HG03066 (cell line): ENCODE results near the gene ANKRD33B.
"Not testable (repeated sequence)": the region's sequence is repeated elsewhere in the genome, so short reads cannot be mapped to it uniquely, and the experiment has no call there.

Experiments used
- ATAC-seq: cut with Tn5 transposase; IDR thresholded peaks from one replicate; pipeline ENCODE4 v1.9.1; 2021; ENCODE audit warnings: low read depth; ENCODE audit not compliant: unreplicated experiment

Gene ANKRD33B

GRCh38 chr5:10653043-10653442 lies 89.2 kb downstream of the ANKRD33B start:
- no peak for ATAC-seq

DNA sequence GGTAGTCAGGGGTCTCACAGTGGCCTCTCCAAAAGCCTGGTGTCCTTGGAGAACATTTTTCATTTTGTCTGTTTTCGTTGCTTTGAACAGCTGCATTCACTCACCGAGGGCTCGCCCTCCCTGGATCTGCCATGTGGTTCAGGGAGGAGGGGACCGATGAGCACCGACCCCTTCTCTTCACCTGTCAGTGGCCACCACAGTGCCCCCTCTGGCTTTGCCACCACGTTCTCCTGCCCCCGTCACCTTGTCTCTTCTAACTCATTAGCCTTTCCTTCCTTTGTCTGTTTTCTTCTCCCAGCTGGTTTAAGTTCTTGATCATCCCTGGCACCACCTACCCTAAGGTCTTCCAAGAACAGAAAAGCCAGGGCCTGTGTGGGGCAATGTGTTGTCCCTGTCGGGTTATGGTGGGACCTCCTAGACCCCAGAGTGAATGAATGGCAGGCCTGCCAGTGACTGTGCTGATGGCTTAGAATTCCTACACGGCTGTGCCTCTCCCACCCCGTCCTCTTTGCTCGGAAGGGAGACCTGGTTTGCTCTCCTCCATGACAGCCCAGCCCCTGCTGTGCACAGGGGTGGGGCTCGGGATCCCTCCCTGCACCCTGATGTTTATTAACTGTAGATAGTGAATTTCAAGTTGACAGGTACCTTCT lies 90.0 kb downstream of the ANKRD33B start:
- ATAC-seq = no peak

GRCh38 chr5:10654566-10654965 lies 90.7 kb downstream of the ANKRD33B start:
- no peak for ATAC-seq

GRCh38 chr5:10655161-10655971 lies 91.5 kb downstream of the ANKRD33B start:
- no peak for ATAC-seq

GRCh38 chr5:10655972-10656830 lies 92.3 kb downstream of the ANKRD33B start:
- no peak for ATAC-seq

DNA sequence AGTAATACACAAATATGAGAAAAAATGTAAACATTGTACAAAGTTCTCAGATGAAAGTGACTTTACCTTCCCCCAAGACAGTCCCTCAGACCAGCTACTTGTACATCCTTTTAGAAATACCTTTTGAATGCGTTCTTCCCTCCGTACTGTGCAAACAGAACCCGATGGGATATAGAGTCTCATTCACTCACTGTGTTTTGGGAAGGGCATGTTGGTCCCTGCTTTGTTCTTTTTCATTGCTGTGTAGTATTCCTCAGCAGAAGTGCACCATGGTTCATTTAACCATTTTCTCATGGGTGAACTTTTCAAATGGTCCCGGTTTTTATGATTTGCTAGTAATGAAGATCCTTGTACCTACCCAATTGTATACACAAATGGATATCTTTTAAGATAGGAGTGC lies 94.4 kb downstream of the ANKRD33B start:
- no peak for ATAC-seq

DNA sequence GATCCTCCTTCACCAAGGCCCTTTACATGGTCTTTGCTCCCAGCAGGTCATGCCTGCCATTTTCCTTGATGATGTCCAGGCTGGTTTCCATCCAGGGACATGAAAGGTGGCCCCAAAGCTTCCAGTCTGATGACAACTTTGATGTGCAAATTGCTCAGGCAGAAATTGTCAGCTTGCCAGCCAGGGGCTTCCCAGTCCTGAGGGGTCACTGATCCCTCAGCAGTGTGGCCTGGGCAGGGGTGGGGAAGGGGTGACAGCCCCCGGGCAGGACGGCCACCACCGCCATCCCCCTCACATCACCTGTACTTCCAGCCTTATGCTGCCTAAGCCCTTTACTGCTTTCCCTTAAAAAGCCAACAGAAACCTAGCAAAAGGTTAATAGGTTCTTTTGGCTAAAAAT lies 96.3 kb downstream of the ANKRD33B start:
- no peak for ATAC-seq

GRCh38 chr5:10660720-10661387 lies 97.0 kb downstream of the ANKRD33B start:
- no peak for ATAC-seq

DNA sequence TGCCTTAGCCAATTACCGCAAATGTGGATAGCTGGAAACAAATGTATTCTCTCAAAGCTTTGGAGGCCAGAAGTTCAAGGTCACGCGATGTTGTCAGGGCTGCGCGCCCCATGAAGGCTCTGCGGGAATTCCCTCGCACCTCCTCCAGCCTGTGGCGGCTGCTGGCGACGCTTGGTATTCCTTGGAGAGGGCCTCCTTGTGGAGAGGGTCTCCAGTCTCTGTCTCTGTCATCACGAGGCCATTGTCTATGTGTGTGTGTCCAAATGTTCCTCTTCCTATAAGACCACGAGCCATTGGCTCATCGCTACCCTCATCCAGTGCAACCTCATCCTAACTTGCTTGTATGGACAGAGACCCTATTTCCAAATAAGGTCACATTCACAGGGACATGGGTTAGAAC lies 97.5 kb downstream of the ANKRD33B start:
- no peak for ATAC-seq

DNA sequence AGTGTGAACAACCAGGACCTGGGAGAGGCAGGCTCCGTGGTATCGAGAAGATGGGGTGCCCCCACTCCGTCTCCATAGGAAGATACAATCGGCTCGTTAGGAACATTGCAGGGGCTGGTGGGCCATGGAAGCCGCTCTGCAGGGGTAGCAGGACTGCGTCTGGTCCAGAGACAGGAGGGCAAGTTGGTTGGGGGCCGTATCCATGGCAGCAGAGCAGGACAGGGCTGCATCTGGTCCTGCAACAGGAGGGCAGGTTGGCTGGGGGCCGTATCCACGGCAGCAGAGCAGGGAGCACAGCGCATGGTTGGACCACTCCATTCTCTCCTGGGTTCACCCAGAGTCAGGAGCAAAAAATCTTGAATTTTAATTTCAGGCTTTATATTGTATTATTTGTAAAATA lies 98.2 kb downstream of the ANKRD33B start:
- ATAC-seq = no peak

- ATAC-seq = no peak
Measured at GRCh38 chr5:10662661-10663488, 99.0 kb downstream of the ANKRD33B start.

DNA sequence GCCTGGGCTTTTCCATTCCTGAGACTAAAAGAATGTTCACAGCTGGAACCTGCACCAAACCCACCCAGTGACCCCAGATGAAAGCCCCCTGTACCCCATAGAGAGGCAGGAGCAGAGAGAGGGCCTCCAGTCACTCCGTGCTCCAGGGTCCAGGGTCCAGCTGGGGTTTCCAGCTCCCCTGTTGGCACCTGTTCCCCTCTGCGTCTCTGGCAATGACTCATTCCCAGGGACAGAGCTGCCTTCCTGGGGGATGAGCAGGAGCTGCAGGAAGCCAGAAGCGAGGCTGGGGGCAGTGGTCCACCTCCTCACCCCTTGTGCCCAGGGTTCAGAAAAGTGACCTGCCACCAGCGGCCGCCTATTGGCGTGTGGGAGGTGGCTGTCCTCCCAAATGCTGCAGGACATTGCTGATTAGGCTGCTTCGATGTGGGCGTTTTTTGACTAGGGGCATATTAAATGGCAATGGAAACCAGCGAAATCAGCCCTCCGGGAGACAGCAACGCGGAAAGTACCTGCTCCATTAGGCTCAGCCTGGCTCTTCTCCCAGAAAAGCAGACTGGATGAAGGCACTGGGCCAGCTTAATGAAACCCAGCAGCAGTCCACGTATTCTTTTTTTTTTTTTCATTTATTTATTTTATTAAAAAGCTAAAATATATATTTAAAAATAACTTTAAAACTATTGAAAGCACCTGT lies 99.8 kb downstream of the ANKRD33B start:
- no peak for ATAC-seq

GRCh38 chr5:10664180-10664769 lies 100.4 kb downstream of the ANKRD33B start:
- ATAC-seq = not testable (repeated sequence)

- ATAC-seq = no peak
Measured at GRCh38 chr5:10665799-10666198, 101.9 kb downstream of the ANKRD33B start.

GRCh38 chr5:10666531-10667299 lies 102.8 kb downstream of the ANKRD33B start:
- no peak for ATAC-seq

- no peak for ATAC-seq
Measured at GRCh38 chr5:10667431-10668057, 103.7 kb downstream of the ANKRD33B start.

DNA sequence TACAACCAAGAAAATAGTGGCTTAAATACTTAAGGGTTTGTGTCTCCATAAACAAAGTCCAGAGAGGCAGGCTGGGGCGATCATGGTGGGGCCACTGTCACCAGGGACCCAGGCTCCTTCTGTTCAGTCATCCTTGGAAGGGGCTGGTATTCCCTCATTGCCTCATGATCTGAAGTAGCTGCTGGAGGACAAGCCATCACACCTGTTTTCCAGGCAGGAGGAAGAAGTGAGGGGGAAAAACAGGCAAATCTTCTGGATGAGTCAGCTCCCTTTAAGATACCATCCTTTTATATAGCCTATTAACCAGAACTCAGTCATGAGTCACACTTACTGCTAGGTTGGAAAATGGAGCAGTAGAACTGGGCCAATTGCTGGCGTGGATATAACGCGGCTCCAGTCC lies 104.8 kb downstream of the ANKRD33B start:
- ATAC-seq = no peak

GRCh38 chr5:10669983-10670382 lies 106.1 kb downstream of the ANKRD33B start:
- no peak for ATAC-seq
